ENCODE measurements around the gene NNT. TPM values are rescaled to one million over a fixed set of nuclear protein-coding genes. Genes with fewer than 3 reads are reported as not detected.

NNT gene
- total RNA-seq, 1 donor from 2014 or later = 656 TPM

- no peak for DNase-seq
- intact Hi-C loops (cut with micrococcal nuclease) = no loop called here
- Histone ChIP-seq H3K4me3 (no peak overlapping the region), H3K27ac (replicated peaks) (no peak overlapping the region), H3K4me1 (peaks cover 68% of the 10 kb centered on the region), H3K27me3 (ENCODE audit: low read depth) (no peaks in the 10 kb centered on the region), H3K36me3 (peaks cover 37% of the 10 kb centered on the region), H3K9me3 (replicated peaks) (no peaks in the 10 kb centered on the region)
- TF ChIP-seq CTCF (IDR thresholded peaks at IDR 0.05; ENCODE audit: borderline replicate concordance) = no peak
These were observed 40.3 kb downstream of the NNT start for GRCh38 chr5:43643327-43643726.

- H3K4me1 ChIP-seq = peaks cover 68% of the 10 kb centered on the region
- no peak overlapping the region for H3K27ac ChIP-seq (replicated peaks)
- intact Hi-C loops (cut with micrococcal nuclease) = no loop called here
- H3K27me3 ChIP-seq (ENCODE audit: low read depth) = no peaks in the 10 kb centered on the region
- DNase-seq = no peak
- no peak for TF ChIP-seq CTCF (IDR thresholded peaks at IDR 0.05; ENCODE audit: borderline replicate concordance)
- peaks cover 42% of the 10 kb centered on the region for H3K36me3 ChIP-seq
- H3K9me3 ChIP-seq (replicated peaks) = no peaks in the 10 kb centered on the region
- H3K4me3 ChIP-seq = no peak overlapping the region
These were observed 40.8 kb downstream of the NNT start for GRCh38 chr5:43643750-43644149.

- no peaks in the 10 kb centered on the region for H3K9me3 ChIP-seq (replicated peaks)
- peak overlapping the region; percentile 64 for H3K27ac ChIP-seq (replicated peaks)
- no peak for TF ChIP-seq CTCF (IDR thresholded peaks at IDR 0.05; ENCODE audit: borderline replicate concordance)
- intact Hi-C loops (cut with micrococcal nuclease) = no loop called here
- H3K27me3 ChIP-seq (ENCODE audit: low read depth) = no peaks in the 10 kb centered on the region
- no peak for DNase-seq
- peaks cover 54% of the 10 kb centered on the region for H3K4me1 ChIP-seq
- H3K36me3 ChIP-seq = peaks cover 73% of the 10 kb centered on the region
- no peak overlapping the region for H3K4me3 ChIP-seq
These were observed 44.0 kb downstream of the NNT start for GRCh38 chr5:43646992-43647391.

DNA sequence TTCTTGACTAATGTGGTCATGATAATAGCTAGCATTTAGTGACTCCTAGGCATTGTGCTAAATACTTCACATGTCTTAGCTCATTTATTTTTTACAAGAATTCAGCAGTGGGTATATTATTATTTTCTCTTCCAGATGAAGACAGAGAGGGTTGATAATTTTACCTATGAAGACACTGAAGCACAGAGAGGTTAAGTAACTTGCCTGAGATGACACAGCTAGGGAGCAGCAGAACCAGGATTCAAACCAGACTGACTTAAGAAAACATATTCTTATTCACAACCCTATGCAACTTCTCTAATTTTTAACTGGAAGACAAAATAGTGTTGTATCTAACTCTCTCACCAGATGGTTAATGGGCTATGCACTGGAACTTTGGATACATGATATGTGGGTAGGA lies 44.8 kb downstream of the NNT start:
- TF ChIP-seq CTCF (IDR thresholded peaks at IDR 0.05; ENCODE audit: borderline replicate concordance) = no peak
- H3K36me3 ChIP-seq = peaks cover 81% of the 10 kb centered on the region
- DNase-seq = no peak
- no peaks in the 10 kb centered on the region for H3K27me3 ChIP-seq (ENCODE audit: low read depth)
- H3K4me3 ChIP-seq = no peak overlapping the region
- H3K9me3 ChIP-seq (replicated peaks) = no peaks in the 10 kb centered on the region
- intact Hi-C loops (cut with micrococcal nuclease) = no loop called here
- H3K4me1 ChIP-seq = peaks cover 54% of the 10 kb centered on the region
- peak overlapping the region; percentile 64 for H3K27ac ChIP-seq (replicated peaks)

DNA sequence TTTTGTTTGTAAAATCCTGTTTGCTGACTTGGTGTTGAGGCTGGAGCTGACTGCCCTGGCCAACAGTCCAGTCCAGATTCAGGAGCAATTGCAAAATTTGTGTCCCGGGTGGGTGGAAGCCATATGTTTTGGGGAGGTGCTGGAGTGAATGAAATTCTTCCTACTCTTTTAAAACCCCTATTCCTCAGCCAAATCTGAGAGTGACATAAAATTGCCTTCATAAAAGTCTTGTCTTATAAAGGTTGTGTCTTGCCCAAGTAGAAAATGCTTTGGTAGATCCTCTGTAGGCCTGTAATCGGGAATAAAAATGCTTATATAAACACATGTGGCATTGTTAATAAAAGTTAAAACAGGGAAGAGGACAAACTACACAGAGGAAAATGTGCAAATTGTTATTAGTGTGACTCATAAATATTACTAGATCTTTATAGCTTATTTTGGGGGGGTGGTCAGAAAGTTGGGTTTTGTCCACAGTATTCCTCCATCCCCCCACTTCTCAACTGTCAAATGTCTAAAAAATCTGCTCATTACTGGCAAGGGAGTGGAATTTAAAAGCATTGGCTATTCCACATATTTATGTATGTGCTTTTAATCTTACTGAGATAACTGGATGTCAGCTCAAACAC lies 45.6 kb downstream of the NNT start:
- H3K27ac ChIP-seq (replicated peaks) = peak overlapping the region; percentile 64
- peaks cover 89% of the 10 kb centered on the region for H3K36me3 ChIP-seq
- H3K27me3 ChIP-seq (ENCODE audit: low read depth) = no peaks in the 10 kb centered on the region
- no peaks in the 10 kb centered on the region for H3K9me3 ChIP-seq (replicated peaks)
- intact Hi-C loops (cut with micrococcal nuclease) = no loop called here
- no peak for DNase-seq
- H3K4me1 ChIP-seq = peaks cover 53% of the 10 kb centered on the region
- TF ChIP-seq CTCF (IDR thresholded peaks at IDR 0.05; ENCODE audit: borderline replicate concordance) = no peak
- H3K4me3 ChIP-seq = no peak overlapping the region
